ENCODE measurements around the gene VEGFD.
A peak's percentile ranks its signal among the peaks of the same experiment; 100 is the strongest.
"Not testable (repeated sequence)": the region's sequence is repeated elsewhere in the genome, so short reads cannot be mapped to it uniquely, and the experiment has no call there.

Gene VEGFD

GRCh38 chrX:15311119-15311518, 73.1 kb downstream of the VEGFD start:
- FAIRE-seq (no peak), DNase-seq (ENCODE audit: low spot score) (no peak)

- DNase-seq (ENCODE audit: low spot score): no peak
- FAIRE-seq: no peak
These were observed 74.1 kb downstream of the VEGFD start for GRCh38 chrX:15310117-15310516.

GRCh38 chrX:15305899-15306298, 78.3 kb downstream of the VEGFD start:
- not testable (repeated sequence) for DNase-seq (ENCODE audit: low spot score); FAIRE-seq

GRCh38 chrX:15301924-15302323, 82.3 kb downstream of the VEGFD start:
- FAIRE-seq (peak; percentile 57), DNase-seq (ENCODE audit: low spot score) (peak; percentile 33)

GRCh38 chrX:15299941-15300851, 84.0 kb downstream of the VEGFD start:
- peak; percentile 38 for DNase-seq (ENCODE audit: low spot score)
- FAIRE-seq: peak; percentile 93

- DNase-seq (ENCODE audit: low spot score) (no peak), FAIRE-seq (no peak)
These were observed 85.4 kb downstream of the VEGFD start for GRCh38 chrX:15298780-15299179.

GRCh38 chrX:15298201-15298600, 86.0 kb downstream of the VEGFD start:
- FAIRE-seq: no peak

More at GRCh38 chrX:15298201-15298600, 86.0 kb downstream of the VEGFD start:
- no peak for DNase-seq (ENCODE audit: low spot score)
